K562 (cell line): ENCODE results near the gene PPP1R37. TPM values are rescaled to one million over a fixed set of nuclear protein-coding genes. Genes with fewer than 3 reads are reported as not detected.

Experiments used
- ADNP ChIP-seq: fragments of 200-800 bp; sonication (Bioruptor generic); IDR thresholded peaks from 2 replicates; pipeline ENCODE4 v1.6.1; 2016; ENCODE audit warnings: missing genetic modification characterization, missing compliant biosample characterization
- AFF4 ChIP-seq: sonication (generic); formaldehyde crosslinking; IDR thresholded peaks from 2 replicates; pipeline ENCODE4 v1.8.0; 2023; ENCODE audit warnings: mild to moderate bottlenecking, missing genetic modification reagents
- ARNT ChIP-seq, 2 experiments: fragments of 450-650 bp; IDR thresholded peaks; 2 replicates each; pipeline ENCODE4 v1.6.1; 2016; ENCODE audit warnings: mild to moderate bottlenecking in 1 of 2
- BRCA1 ChIP-seq, 2 experiments: fragments of 450-650 bp in 1 of 2; sonication (generic) in 1 of 2; formaldehyde crosslinking in 1 of 2; IDR thresholded peaks; 2 replicates each; pipeline versions ENCODE4 v1.5.0 to v1.6.1; 2017 to 2020; ENCODE audit warnings: mild to moderate bottlenecking in 1 of 2, missing genetic modification reagents in 1 of 2
- CGGBP1 ChIP-seq: fragments of 250-450 bp; sonication (Bioruptor Pico); IDR thresholded peaks from 2 replicates; pipeline ENCODE4 v1.9.0; 2021; ENCODE audit warnings: mild to moderate bottlenecking
- CTCF ChIP-seq, 3 experiments: IDR thresholded peaks in 2 of 3; conservative IDR thresholded peaks in 1 of 3; 2 replicates each; pipeline ENCODE4 v1.5.1; 2011 to 2012; ENCODE audit warnings: low read length in 3 of 3, mild to moderate bottlenecking in 3 of 3, control low read depth in 2 of 3, improper control_type of control experiment in 1 of 3, inconsistent platforms in 1 of 3, low read depth in 1 of 3, mixed read lengths in 1 of 3, moderate library complexity in 1 of 3; ENCODE audit not compliant: insufficient read depth in 2 of 3
- E2F4 ChIP-seq: sonication (generic); formaldehyde crosslinking; IDR thresholded peaks from 2 replicates; pipeline ENCODE4 v1.8.0; 2022; ENCODE audit warnings: mild to moderate bottlenecking, low read depth, missing genetic modification reagents
- FOXJ3 ChIP-seq: sonication (generic); formaldehyde crosslinking; IDR thresholded peaks from 2 replicates; pipeline ENCODE4 v1.4.0; 2020; ENCODE audit warnings: mild to moderate bottlenecking, missing genetic modification reagents
- HMG20B ChIP-seq: fragments of 250-450 bp; sonication (Bioruptor Pico); IDR thresholded peaks from 2 replicates; pipeline ENCODE4 v1.5.0; 2021; ENCODE audit warnings: mild to moderate bottlenecking
- KDM1A ChIP-seq, 2 experiments: fragments of 450-650 bp; IDR thresholded peaks; 2 replicates each; pipeline ENCODE4 v1.6.1; 2016; ENCODE audit warnings: mild to moderate bottlenecking in 2 of 2
- KDM4B ChIP-seq, 2 experiments: fragments of 450-650 bp in 1 of 2; sonication (generic) in 1 of 2; IDR thresholded peaks; 2 replicates each; pipeline ENCODE4 v1.6.1; 2016 to 2017; ENCODE audit warnings: borderline replicate concordance in 2 of 2, antibody characterized with exemption in 1 of 2, low read depth in 1 of 2, mild to moderate bottlenecking in 1 of 2
- MAFG ChIP-seq: fragments of 450-650 bp; conservative IDR thresholded peaks from 2 replicates; pipeline ENCODE4 v1.6.1; 2016; ENCODE audit warnings: missing genetic modification characterization, missing compliant biosample characterization
- NFRKB ChIP-seq: fragments of 450-650 bp; IDR thresholded peaks from 2 replicates; pipeline ENCODE4 v1.6.1; 2016; ENCODE audit warnings: low read depth
- PCBP1 ChIP-seq: fragments of 200-400 bp; formaldehyde crosslinking; IDR thresholded peaks from 2 replicates; pipeline ENCODE4 v1.6.1; 2018; ENCODE audit warnings: mild to moderate bottlenecking, low read depth, low read length; ENCODE audit not compliant: poor library complexity, severe bottlenecking
- RBM25 ChIP-seq: fragments of 200-400 bp; formaldehyde crosslinking; IDR thresholded peaks from 2 replicates; pipeline ENCODE4 v1.6.1; 2018; ENCODE audit warnings: low read length, low read depth, moderate library complexity; ENCODE audit not compliant: severe bottlenecking
- RHOXF2B ChIP-seq: fragments of 250-450 bp; sonication (Bioruptor Pico); conservative IDR thresholded peaks from 2 replicates; pipeline ENCODE4 v1.5.1; 2021
- STAT5B ChIP-seq: fragments of 250-450 bp; sonication (Bioruptor Pico); IDR thresholded peaks from 2 replicates; pipeline ENCODE4 v1.8.0; 2021; ENCODE audit warnings: mild to moderate bottlenecking, inconsistent platforms
- ZNF184 ChIP-seq: sonication (generic); formaldehyde crosslinking; IDR thresholded peaks from 2 replicates; pipeline ENCODE4 v1.5.0; 2020; ENCODE audit warnings: missing genetic modification reagents
- ZNF324 ChIP-seq: fragments of 250-450 bp; sonication (Bioruptor Pico); IDR thresholded peaks from 2 replicates; pipeline ENCODE4 v1.4.0; 2020; ENCODE audit warnings: mild to moderate bottlenecking
- ZNF507 ChIP-seq: conservative IDR thresholded peaks from 2 replicates; pipeline ENCODE4 v1.6.1; 2017; ENCODE audit warnings: missing genetic modification characterization, missing compliant biosample characterization
- ZNF551 ChIP-seq: fragments of 250-450 bp; sonication (Bioruptor Pico); IDR thresholded peaks from 2 replicates; pipeline ENCODE4 v1.5.0; 2021; ENCODE audit warnings: mild to moderate bottlenecking, moderate library complexity
- ZNF668 ChIP-seq: fragments of 250-450 bp; sonication (Bioruptor Pico); IDR thresholded peaks from 2 replicates; pipeline ENCODE4 v1.8.0; 2022; ENCODE audit warnings: mild to moderate bottlenecking, inconsistent platforms
- polyA plus RNA-seq, 8 experiments: library from polyadenylated mRNA; depleted of rRNA in 4 of 8; stranded (reverse) in 5 of 8; unstranded in 3 of 8; fragments of >200 nt; fragmentation: Nextera tagmentation in 2 of 8; fragmentation: Illumina TruSeq in 1 of 8; extraction: Ambion mirVana in 2 of 8; extraction: Trizol in 1 of 8; gene quantifications; 2 replicates each; pipeline versions ENCODE4 v1.2.1 to v1.2.3, GENCODE V29; 2011 to 2014; ENCODE audit warnings: inconsistent platforms in 1 of 8, missing spikeins in 1 of 8
- total RNA-seq, 7 experiments: library from RNA; depleted of rRNA in 6 of 7; stranded (reverse); fragments of >200 nt in 6 of 7; fragmentation: Illumina TruSeq in 2 of 7; extraction: Trizol in 2 of 7; gene quantifications; 2 replicates each; pipeline versions ENCODE4 v1.2.1 to v1.2.3, GENCODE V29; 2011 to 2021; ENCODE audit warnings: low replicate concordance in 1 of 7

The PPP1R37 gene
- total and polyA plus RNA-seq, 9 of the 15 experiments (the other 6 are each of a cell fraction or from before 2014, with no cell fraction given), result 0.04 to 20.3 (median 7.3) TPM

- TF ChIP-seq CTCF (IDR thresholded peaks at IDR 0.05 in 2 of 3, conservative IDR thresholded peaks at IDR 0.05 in 1 of 3; ENCODE audit: insufficient read depth in 2 of 3, low read depth in 1 of 3, low read length in 3 of 3), result 0 out of 6 replicates have a peak, but pooled peaks of 1 of the 3 experiments have one; percentile 22
- no peak for TF ChIP-seq ZNF507 (tag)
- TF ChIP-seq KDM4B (IDR thresholded peaks at IDR 0.05; ENCODE audit: borderline replicate concordance in 2 of 2, low read depth in 1 of 2), result no peak
- TF ChIP-seq HMG20B (CRISPR knock-in tag), result 0 out of 2 replicates have a peak, but pooled peaks have one; percentile 8
- TF ChIP-seq CGGBP1 (CRISPR knock-in tag), result no peak
- 0 out of 2 replicates have a peak, but pooled peaks have one; percentile 11 for TF ChIP-seq NFRKB
- no peak for TF ChIP-seq ZNF324 (CRISPR knock-in tag)
- TF ChIP-seq ARNT (IDR thresholded peaks at IDR 0.05), result peak in 1 of 2 experiments; percentile 13; a peak in 1 of 4 replicates
- TF ChIP-seq BRCA1 (IDR thresholded peaks at IDR 0.05), result no peak
- TF ChIP-seq BRCA1 (CRISPR knock-in tag; IDR thresholded peaks at IDR 0.05), result peak; percentile 83; the same call in 1 of the 2 replicates
- no peak for TF ChIP-seq ZNF668 (CRISPR knock-in tag)
- no peak for TF ChIP-seq ZNF551 (CRISPR knock-in tag)
- TF ChIP-seq E2F4, result no peak
- TF ChIP-seq ZNF184 (CRISPR knock-in tag), result no peak
- TF ChIP-seq STAT5B (CRISPR knock-in tag), result no peak
- TF ChIP-seq RHOXF2B (CRISPR knock-in tag), result no peak
- no peak for TF ChIP-seq PCBP1
- TF ChIP-seq FOXJ3, result no peak
- 0 out of 2 replicates have a peak, but pooled peaks have one; percentile 57 for TF ChIP-seq ADNP (tag)
- peak; percentile 56 for TF ChIP-seq RBM25
- TF ChIP-seq KDM1A (IDR thresholded peaks at IDR 0.05), result 0 out of 4 replicates have a peak, but pooled peaks of 1 of the 2 experiments have one; percentile 55
- no peak for TF ChIP-seq MAFG (tag)
- TF ChIP-seq AFF4 (CRISPR knock-in tag), result no peak
These were observed 14.5 kb upstream of the PPP1R37 start (continued) for GRCh38 chr19:45078390-45079062.
